Measurements from ENCODE around the gene HOXA4. TPM values are rescaled to one million over a fixed set of nuclear protein-coding genes. Genes with fewer than 3 reads are reported as not detected.

The HOXA4 gene
- total RNA-seq, 1 experiment from 2014 or later = 2.3 TPM

DNA sequence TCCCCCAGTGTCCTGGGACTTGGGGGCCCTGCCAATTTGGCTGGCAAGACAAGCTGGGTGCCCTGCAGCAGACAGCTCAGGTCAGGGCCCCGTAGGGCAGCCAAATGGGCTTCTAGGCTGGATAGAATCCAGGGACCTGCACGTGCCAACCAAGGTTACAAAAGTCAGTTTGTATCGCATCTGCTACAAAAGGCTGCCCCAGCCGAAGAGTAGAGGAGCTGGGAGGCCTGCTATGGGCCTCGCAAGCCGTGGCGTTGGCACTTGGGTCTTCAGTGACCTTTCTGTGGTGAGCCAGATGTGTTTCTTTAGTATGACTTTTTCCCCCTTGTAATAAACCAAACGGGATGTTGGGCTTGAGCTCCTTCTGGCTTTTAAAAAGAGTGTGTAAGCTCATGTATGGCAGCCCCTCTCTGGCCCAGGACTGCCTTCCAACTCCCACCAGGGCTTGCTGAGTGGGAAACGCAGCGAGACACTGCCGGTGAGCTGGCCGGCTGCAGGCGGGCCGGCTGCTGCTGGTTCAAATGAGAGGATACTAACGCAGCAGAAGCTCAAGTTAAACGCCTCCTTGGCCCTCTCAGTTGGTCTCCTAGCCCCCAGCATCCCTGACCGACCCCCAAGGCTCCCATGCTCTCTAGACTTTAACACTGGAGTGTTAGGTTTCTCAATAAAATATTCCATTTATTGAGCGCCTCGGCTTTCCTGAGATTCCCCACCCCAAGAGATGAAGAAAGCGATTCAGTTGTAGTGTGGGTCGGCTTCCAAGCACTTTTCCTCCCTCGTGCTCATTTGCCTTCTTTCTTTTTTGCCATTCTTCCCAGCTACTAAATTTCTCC is 46.6 kb upstream of the HOXA4 start:
- H3K27me3 ChIP-seq (ENCODE audit: low read length) = no peaks in the 10 kb centered on the region
- TF ChIP-seq EZH2 (IDR thresholded peaks at IDR 0.05; ENCODE audit: low read length, unreplicated experiment) = no peak
- TF ChIP-seq, protein P1, sequence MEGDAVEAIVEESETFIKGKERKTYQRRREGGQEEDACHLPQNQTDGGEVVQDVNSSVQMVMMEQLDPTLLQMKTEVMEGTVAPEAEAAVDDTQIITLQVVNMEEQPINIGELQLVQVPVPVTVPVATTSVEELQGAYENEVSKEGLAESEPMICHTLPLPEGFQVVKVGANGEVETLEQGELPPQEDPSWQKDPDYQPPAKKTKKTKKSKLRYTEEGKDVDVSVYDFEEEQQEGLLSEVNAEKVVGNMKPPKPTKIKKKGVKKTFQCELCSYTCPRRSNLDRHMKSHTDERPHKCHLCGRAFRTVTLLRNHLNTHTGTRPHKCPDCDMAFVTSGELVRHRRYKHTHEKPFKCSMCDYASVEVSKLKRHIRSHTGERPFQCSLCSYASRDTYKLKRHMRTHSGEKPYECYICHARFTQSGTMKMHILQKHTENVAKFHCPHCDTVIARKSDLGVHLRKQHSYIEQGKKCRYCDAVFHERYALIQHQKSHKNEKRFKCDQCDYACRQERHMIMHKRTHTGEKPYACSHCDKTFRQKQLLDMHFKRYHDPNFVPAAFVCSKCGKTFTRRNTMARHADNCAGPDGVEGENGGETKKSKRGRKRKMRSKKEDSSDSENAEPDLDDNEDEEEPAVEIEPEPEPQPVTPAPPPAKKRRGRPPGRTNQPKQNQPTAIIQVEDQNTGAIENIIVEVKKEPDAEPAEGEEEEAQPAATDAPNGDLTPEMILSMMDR (conservative IDR thresholded peaks at IDR 0.05; ENCODE audit: low read depth, low read length) = no peak
- no peak for TF ChIP-seq EZH2phosphoT487 (IDR thresholded peaks at IDR 0.05; ENCODE audit: borderline replicate concordance, low read length)
- peak overlapping the region; percentile 84 for H3K4me3 ChIP-seq (ENCODE audit: low read length)
- CTCF ChIA-PET = no interaction called here
- H3F3A ChIP-seq (ENCODE audit: low read length, unreplicated experiment) = no peaks in the 10 kb centered on the region
- peak overlapping the region; percentile 93 for H3K4me2 ChIP-seq (ENCODE audit: low read length)
- H3K79me2 ChIP-seq (ENCODE audit: low read length) = peaks cover 99% of the 10 kb centered on the region
- peak overlapping the region; percentile 90 for H3K9ac ChIP-seq (ENCODE audit: low read length)
- H4K20me1 ChIP-seq (ENCODE audit: low read length) = no peaks in the 10 kb centered on the region
- DNase-seq (no peak), ATAC-seq (no peak)
- POLR2A ChIA-PET (ENCODE audit: unreplicated experiment) = interaction anchor here (0.5 to 0.9 kb wide), 6 partner anchors 8 to 1022 kb away, joined by 3 to 7 read pairs (median 4); partner anchors contain the start of gene HOXA11
- H3K4me1 ChIP-seq (ENCODE audit: insufficient read depth, low read length) = peaks cover 38% of the 10 kb centered on the region
- intact Hi-C loops (cut with micrococcal nuclease) = loop anchor here (1.0 kb wide), 1 partner anchor 9 kb away; no protein-coding TSS in a partner anchor
- H2AFZ ChIP-seq (ENCODE audit: low read length) = no peak overlapping the region
- peak overlapping the region; percentile 97 for H3K27ac ChIP-seq (ENCODE audit: low read length)
- BruUV-seq (replicated peaks) = no TSS peak
- no peaks in the 10 kb centered on the region for H3K9me2 ChIP-seq (replicated peaks; ENCODE audit: low read length)
- no peaks in the 10 kb centered on the region for H3K9me3 ChIP-seq (ENCODE audit: low read length)
- H3K36me3 ChIP-seq (ENCODE audit: low read depth, low read length) = no peaks in the 10 kb centered on the region

DNA sequence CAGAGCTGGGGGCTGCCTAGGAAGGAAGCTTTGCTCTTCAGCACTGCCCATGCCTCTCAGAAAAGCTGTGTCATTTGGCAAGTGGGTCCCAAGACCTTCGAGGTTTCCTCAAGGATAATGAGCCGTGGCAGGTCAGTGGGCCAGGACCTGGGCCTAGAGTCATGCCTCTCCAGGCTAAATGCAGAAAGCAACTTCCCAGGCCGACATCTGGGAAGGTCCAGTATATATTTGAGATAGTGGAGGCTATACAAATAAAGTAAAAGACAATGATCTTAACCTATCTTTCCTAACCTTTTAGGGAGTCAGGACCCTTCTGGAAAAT is 45.9 kb upstream of the HOXA4 start:
- DNase-seq (no peak), ATAC-seq (no peak)
- Histone ChIP-seq H3K79me2 (ENCODE audit: low read length) (peaks cover 99% of the 10 kb centered on the region), H3K36me3 (ENCODE audit: low read depth, low read length) (no peaks in the 10 kb centered on the region), H3K4me3 (ENCODE audit: low read length) (peak overlapping the region; percentile 84), H2AFZ (ENCODE audit: low read length) (no peak overlapping the region), H3K9ac (ENCODE audit: low read length) (peak overlapping the region; percentile 90), H3F3A (ENCODE audit: low read length, unreplicated experiment) (no peaks in the 10 kb centered on the region), H3K27ac (ENCODE audit: low read length) (peak overlapping the region; percentile 97), H3K9me3 (ENCODE audit: low read length) (no peaks in the 10 kb centered on the region), H3K9me2 (replicated peaks; ENCODE audit: low read length) (no peaks in the 10 kb centered on the region), H4K20me1 (ENCODE audit: low read length) (no peaks in the 10 kb centered on the region), H3K4me1 (ENCODE audit: insufficient read depth, low read length) (peaks cover 32% of the 10 kb centered on the region), H3K27me3 (ENCODE audit: low read length) (no peaks in the 10 kb centered on the region), H3K4me2 (ENCODE audit: low read length) (peak overlapping the region; percentile 93)
- intact Hi-C loops (cut with micrococcal nuclease) = loop anchor here (1.0 kb wide), 1 partner anchor 10 kb away; no protein-coding TSS in a partner anchor
- CTCF ChIA-PET = no interaction called here
- POLR2A ChIA-PET (ENCODE audit: unreplicated experiment) = interaction anchor here (0.6 to 0.9 kb wide), 5 partner anchors 8 to 1021 kb away, joined by 3 to 7 read pairs (median 4); partner anchors contain the start of gene HOXA11
- no TSS peak for BruUV-seq (replicated peaks)
- no peak for TF ChIP-seq EZH2phosphoT487 (IDR thresholded peaks at IDR 0.05; ENCODE audit: borderline replicate concordance, low read length)
- TF ChIP-seq, protein P1 (conservative IDR thresholded peaks at IDR 0.05; ENCODE audit: low read depth, low read length) = no peak
- TF ChIP-seq EZH2 (IDR thresholded peaks at IDR 0.05; ENCODE audit: low read length, unreplicated experiment) = no peak
